Smooth muscle cell (in vitro differentiated cells): ENCODE results near the gene CFAP92. TPM values are rescaled to one million over a fixed set of nuclear protein-coding genes. Genes with fewer than 3 reads are reported as not detected.

Experiments
- DNase-seq: peaks from one replicate; lab custom pipeline; 2025; ENCODE audit not compliant: unreplicated experiment; lab: John Stamatoyannopoulos, UW
- H2AFZ ChIP-seq: fragments of 200-600 bp; sonication (generic); 2 replicates; pipeline ENCODE4 v1.6.0; 2016; ENCODE audit warnings: antibody characterized with exemption, low read depth, mild to moderate bottlenecking
- H3F3A ChIP-seq: fragments of 200-600 bp; sonication (generic); 2 replicates; pipeline ENCODE4 v1.6.0; 2017; ENCODE audit warnings: antibody characterized with exemption, low read depth
- H3K27ac ChIP-seq: fragments of 200-600 bp; sonication (generic); 2 replicates; pipeline ENCODE4 v1.5.1; 2016; ENCODE audit warnings: low read depth, mild to moderate bottlenecking
- H3K27me3 ChIP-seq: fragments of 200-600 bp; sonication (generic); 2 replicates; pipeline ENCODE4 v1.6.1; 2016; ENCODE audit warnings: low read depth, mild to moderate bottlenecking
- H3K36me3 ChIP-seq: fragments of 200-600 bp; sonication (generic); 2 replicates; pipeline ENCODE4 v1.5.1; 2016; ENCODE audit warnings: low read depth
- H3K4me1 ChIP-seq: fragments of 200-600 bp; sonication (generic); 2 replicates; pipeline ENCODE4 v1.5.1; 2016; ENCODE audit warnings: low read depth
- H3K4me2 ChIP-seq: fragments of 200-600 bp; sonication (generic); 2 replicates; pipeline ENCODE4 v1.6.0; 2016; ENCODE audit warnings: mild to moderate bottlenecking
- H3K4me3 ChIP-seq: fragments of 200-600 bp; sonication (generic); 2 replicates; pipeline ENCODE4 v1.5.1; 2016; ENCODE audit warnings: mild to moderate bottlenecking
- H3K79me2 ChIP-seq: fragments of 200-600 bp; sonication (generic); 2 replicates; pipeline ENCODE4 v1.6.0; 2016; ENCODE audit warnings: low read depth, mild to moderate bottlenecking
- H3K9ac ChIP-seq: fragments of 200-600 bp; sonication (generic); 2 replicates; pipeline ENCODE4 v1.6.0; 2016; ENCODE audit warnings: low read depth
- H3K9me3 ChIP-seq: fragments of 200-600 bp; sonication (generic); replicated peaks from 2 replicates; pipeline ENCODE4 v1.5.1; 2016; ENCODE audit warnings: low read depth
- H4K20me1 ChIP-seq: fragments of 200-600 bp; sonication (generic); 2 replicates; pipeline ENCODE4 v1.6.0; 2016; ENCODE audit warnings: low read depth
- CTCF ChIP-seq: fragments of 200-600 bp; sonication (generic); IDR thresholded peaks from 2 replicates; pipeline ENCODE4 v1.5.1; 2017; ENCODE audit warnings: borderline replicate concordance, mild to moderate bottlenecking, antibody characterized with exemption; ENCODE audit not compliant: insufficient read depth, poor library complexity, severe bottlenecking
- WGBS: methylation state at CpG from one replicate; pipeline ENCODE4 v1.1.7; 2016; ENCODE audit warnings: low lambda C conversion rate; 5-methylcytosine and 5-hydroxymethylcytosine counted together
- polyA plus RNA-seq: library from polyadenylated mRNA; unstranded; fragments of >200 nt; fragmentation: Nextera tagmentation; extraction: Ambion mirVana; gene quantifications from 2 replicates; pipeline ENCODE4 v1.2.1, GENCODE V29; 2016
- total RNA-seq: library from RNA; depleted of rRNA; stranded (reverse); fragments of >200 nt; gene quantifications from 2 replicates; pipeline ENCODE4 v1.2.3, GENCODE V29; 2014

Gene CFAP92
- total and polyA plus RNA-seq, 2 experiments from 2014 or later = 0.67 to 0.85 TPM

GRCh38 chr3:128969993-128970739 is 23.7 kb downstream of the CFAP92 start:
- WGBS = 21% methylated on average over 12 of the region's 12 CpGs
- H4K20me1 ChIP-seq = no peaks in the 10 kb centered on the region
- no peak overlapping the region for H3K4me2 ChIP-seq
- H2AFZ ChIP-seq = no peak overlapping the region
- H3K36me3 ChIP-seq = no peaks in the 10 kb centered on the region
- no peak overlapping the region for H3K9ac ChIP-seq
- no peak overlapping the region for H3K4me3 ChIP-seq
- no peak overlapping the region for H3K27ac ChIP-seq
- H3K9me3 ChIP-seq = no peaks in the 10 kb centered on the region
- no peaks in the 10 kb centered on the region for H3K79me2 ChIP-seq
- peak; percentile 92 for TF ChIP-seq CTCF
- no peaks in the 10 kb centered on the region for H3F3A ChIP-seq
- H3K27me3 ChIP-seq = no peaks in the 10 kb centered on the region
- no peaks in the 10 kb centered on the region for H3K4me1 ChIP-seq
- no peak for DNase-seq

- Histone ChIP-seq H2AFZ (no peak overlapping the region), H3K27me3 (no peaks in the 10 kb centered on the region), H4K20me1 (no peaks in the 10 kb centered on the region), H3K9ac (no peak overlapping the region), H3K4me1 (no peaks in the 10 kb centered on the region), H3K4me3 (no peak overlapping the region), H3K27ac (no peak overlapping the region), H3K79me2 (no peaks in the 10 kb centered on the region), H3K9me3 (no peaks in the 10 kb centered on the region), H3K4me2 (no peak overlapping the region), H3F3A (no peaks in the 10 kb centered on the region), H3K36me3 (no peaks in the 10 kb centered on the region)
- 78% methylated on average over 6 of the region's 6 CpGs for WGBS
- DNase-seq = no peak
- no peak for TF ChIP-seq CTCF
Measured at GRCh38 chr3:128967748-128968355, 26.0 kb downstream of the CFAP92 start.

- no peak for TF ChIP-seq CTCF
Measured at GRCh38 chr3:128965818-128966217, 28.1 kb downstream of the CFAP92 start.

More at GRCh38 chr3:128965818-128966217, 28.1 kb downstream of the CFAP92 start:
- H3K36me3 ChIP-seq = no peaks in the 10 kb centered on the region
- H3K27me3 ChIP-seq = no peaks in the 10 kb centered on the region
- 90% methylated on average over 3 of the region's 3 CpGs for WGBS
- no peaks in the 10 kb centered on the region for H4K20me1 ChIP-seq
- no peak overlapping the region for H3K4me2 ChIP-seq
- H3K4me1 ChIP-seq = no peaks in the 10 kb centered on the region
- H3F3A ChIP-seq = no peaks in the 10 kb centered on the region
- H3K79me2 ChIP-seq = no peaks in the 10 kb centered on the region
- H3K9me3 ChIP-seq = no peaks in the 10 kb centered on the region
- no peak overlapping the region for H3K9ac ChIP-seq
- no peak overlapping the region for H2AFZ ChIP-seq
- no peak for DNase-seq
- no peak overlapping the region for H3K27ac ChIP-seq
- no peak overlapping the region for H3K4me3 ChIP-seq
